Heart left ventricle (tissue), 16 donors: ENCODE measurements around the gene CTNS. TPM values are rescaled to one million over a fixed set of nuclear protein-coding genes. Genes with fewer than 3 reads are reported as not detected.

Experiments
- ATAC-seq, 4 donors: fragments of 200-7000 bp; cut with Tn5 transposase; one replicate each; pipeline ENCODE4 v1.9.1; 2020 to 2022; ENCODE audit warnings: moderate library complexity in 4 of 4, mild to moderate bottlenecking in 3 of 4, moderate number of reproducible peaks in 1 of 4
- DNase-seq, 5 donors: peaks; one replicate each; pipeline ENCODE4 v3.0.0-alpha.2; 2020
- H3K27ac ChIP-seq, 12 donors: fragments of 200-600 bp; sonication (generic) in 4 of 12; one replicate each; pipeline versions ENCODE4 v1.5.0 to v1.8.0; 2016 to 2022; ENCODE audit warnings: mild to moderate bottlenecking in 2 of 12
- H3K27me3 ChIP-seq, 9 donors: fragments of 200-600 bp; sonication (generic) in 2 of 9; one replicate each; pipeline versions ENCODE4 v1.5.1 to v1.8.0; 2016 to 2022; ENCODE audit warnings: mild to moderate bottlenecking in 3 of 9
- H3K36me3 ChIP-seq, 9 donors: fragments of 200-600 bp; sonication (generic) in 2 of 9; one replicate each; pipeline versions ENCODE4 v1.5.0 to v1.8.0; 2018 to 2022; ENCODE audit warnings: mild to moderate bottlenecking in 2 of 9
- H3K4me1 ChIP-seq, 12 donors: fragments of 200-600 bp; sonication (generic) in 4 of 12; one replicate each; pipeline versions ENCODE4 v1.5.0 to v1.8.0; 2016 to 2022; ENCODE audit warnings: mild to moderate bottlenecking in 3 of 12
- H3K4me3 ChIP-seq, 12 donors: fragments of 200-600 bp; sonication (generic) in 4 of 12; one replicate each; pipeline versions ENCODE4 v1.5.0 to v1.8.0; 2017 to 2022; ENCODE audit warnings: mild to moderate bottlenecking in 9 of 12, moderate library complexity in 4 of 12
- H3K9me3 ChIP-seq, 12 donors: fragments of 200-600 bp; sonication (generic) in 4 of 12; one replicate each; pipeline versions ENCODE4 v1.5.0 to v1.8.0; 2016 to 2022; ENCODE audit warnings: mild to moderate bottlenecking in 1 of 12
- CTCF ChIP-seq, 12 donors: fragments of 200-600 bp; sonication (generic) in 4 of 12; IDR thresholded peaks; one replicate each; pipeline versions ENCODE4 v1.5.0 to v1.8.0; 2018 to 2022; ENCODE audit warnings: antibody characterized with exemption in 12 of 12, mild to moderate bottlenecking in 5 of 12
- POLR2A ChIP-seq, 2 donors: fragments of 450-650 bp; IDR thresholded peaks; one replicate each; pipeline ENCODE4 v1.6.1; 2017; ENCODE audit warnings: antibody characterized with exemption in 2 of 2, mild to moderate bottlenecking in 2 of 2, moderate library complexity in 2 of 2
- WGBS, 4 donors: extraction: QIAGEN DNeasy Blood & Tissue Kit in 2 of 4; methylation state at CpG; one replicate each; pipeline versions ENCODE4 v1.1.5 to v1.1.7; 2013 to 2018; 5-methylcytosine and 5-hydroxymethylcytosine counted together
- intact Hi-C, 10 donors: fragments of 100-400 bp; cut with DNase I; formaldehyde crosslinking; loops; one replicate each; pipeline versions ENCODE4 v1.11.1 to v1.14.2; 2022
- polyA plus RNA-seq, 2 donors: library from polyadenylated mRNA; stranded (reverse); fragments of 200-250 nt; gene quantifications; one replicate each; pipeline ENCODE4 v1.2.3, GENCODE V29; 2013
- total RNA-seq, 9 donors: library from RNA; depleted of rRNA in 2 of 9; stranded (reverse); fragments of >200 nt in 2 of 9; fragmentation: NEBNext Ultra II Directional in 3 of 9; extraction: Animal tissue kit (Norgen Biotek cat#: 25700) in 3 of 9; gene quantifications; one replicate each; pipeline versions ENCODE4 v1.1.0 to v1.2.4, GENCODE V29; 2016 to 2023
- donor health status: ischemic (EF 13 %, LVEDD 7.1; RV severe dilation, severe dysfunction).
- donor health status: healthy with polysubstance abuse.
- donor health status: DM: no; HTN: yes; CAD: no.
- donor health status: DM: no; HTN: no; CAD: no.
- donor health status: ischemic (EF 25% LVEDD 6.9; RV normal size, moderate dysfunction).
- donor health status: ischemic (EF 25% LVEDD 5.7; RV mildly dilated, moderate dysfunction).
- donor health status: healthy.
- donor health status: DM: yes; HTN: yes; CAD: no.
- donor health status: ischemic (EF 35%, LVEDD 5.7; RV mildly dilated, moderate dysfunction).
- donor health status: nonischemic (EF 11% LVEDD 7.7; RV severe dilation, severe dysfunction).
- donor health status: DM: yes; HTN: yes; CAD: no.
- donor health status: PGD.
- donor health status: ischemic (EF 29% LVEDD 5.4; RV normal size, mild dysfunction).
- donor health status: nonischemic (EF 23%, LVEDD 6.1; RV moderate dilation, normal function).

The CTNS gene
- total and polyA plus RNA-seq, 11 donors = 6.2 to 19.0 (median 8.7) TPM

GRCh38 chr17:3610523-3610922 lies 26.0 kb upstream of the CTNS start:
- H3K27ac ChIP-seq = no peak overlapping the region
- H3K4me1 ChIP-seq = no peaks in the 10 kb centered on the region
- 66 to 71% (median 69%) methylated on average over 10 to 14 of the region's 14 CpGs for WGBS, 4 donors
- H3K9me3 ChIP-seq = no peaks in the 10 kb centered on the region
- H3K27me3 ChIP-seq = no peaks in the 10 kb centered on the region
- intact Hi-C loops = no loop called here
- TF ChIP-seq CTCF (IDR thresholded peaks at IDR 0.05) = no peak
- no peak for TF ChIP-seq POLR2A (IDR thresholded peaks at IDR 0.05)
- H3K36me3 ChIP-seq = peaks cover 0 to 98% (median 85%) of the 10 kb centered on the region in 9 donors
- DNase-seq = no peak
- no peak overlapping the region for H3K4me3 ChIP-seq
- peak in 2 of 4 donors; percentile 22 to 56 for ATAC-seq

GRCh38 chr17:3613124-3613523 lies 23.4 kb upstream of the CTNS start:
- DNase-seq (no peak), ATAC-seq (no peak)
- H3K27ac ChIP-seq = no peak overlapping the region
- H3K4me3 ChIP-seq = no peak overlapping the region
- H3K27me3 ChIP-seq = no peaks in the 10 kb centered on the region
- peaks cover 0 to 8% (median 0%) of the 10 kb centered on the region in 12 donors for H3K9me3 ChIP-seq
- WGBS, 4 donors = 91 to 97% (median 94%) methylated on average over 6 of the region's 6 CpGs
- TF ChIP-seq POLR2A (IDR thresholded peaks at IDR 0.05) = no peak
- no peak for TF ChIP-seq CTCF (IDR thresholded peaks at IDR 0.05)
- intact Hi-C loops = no loop called here
- H3K4me1 ChIP-seq = no peaks in the 10 kb centered on the region
- H3K36me3 ChIP-seq = peaks cover 0 to 98% (median 91%) of the 10 kb centered on the region in 9 donors

GRCh38 chr17:3615160-3615870 lies 21.2 kb upstream of the CTNS start:
- WGBS, 4 donors = 89 to 96% (median 95%) methylated on average over 17 to 18 of the region's 18 CpGs
- peaks cover 0 to 8% (median 0%) of the 10 kb centered on the region in 12 donors for H3K9me3 ChIP-seq
- H3K36me3 ChIP-seq = peaks cover 0 to 98% (median 94%) of the 10 kb centered on the region in 9 donors
- no peak for ATAC-seq
- H3K4me1 ChIP-seq = no peaks in the 10 kb centered on the region
- no peak overlapping the region for H3K4me3 ChIP-seq
- intact Hi-C loops = no loop called here
- no peak for DNase-seq
- no peak for TF ChIP-seq CTCF (IDR thresholded peaks at IDR 0.05)
- no peak for TF ChIP-seq POLR2A (IDR thresholded peaks at IDR 0.05)
- H3K27me3 ChIP-seq = no peaks in the 10 kb centered on the region
- H3K27ac ChIP-seq = no peak overlapping the region

- H3K36me3 ChIP-seq = peaks cover 2 to 97% (median 90%) of the 10 kb centered on the region in 9 donors
- no peak overlapping the region for H3K27ac ChIP-seq
- DNase-seq (no peak), ATAC-seq (no peak)
- TF ChIP-seq POLR2A (IDR thresholded peaks at IDR 0.05) (no peak), CTCF (IDR thresholded peaks at IDR 0.05) (no peak)
- peaks cover 0 to 3% (median 0%) of the 10 kb centered on the region in 12 donors for H3K4me1 ChIP-seq
- WGBS, 4 donors = 91 to 94% (median 93%) methylated on average over 8 of the region's 8 CpGs
- no peak overlapping the region for H3K4me3 ChIP-seq
- H3K9me3 ChIP-seq = peaks cover 0 to 8% (median 0%) of the 10 kb centered on the region in 12 donors
- intact Hi-C loops = no loop called here
- H3K27me3 ChIP-seq = no peaks in the 10 kb centered on the region
These were observed 15.3 kb upstream of the CTNS start for GRCh38 chr17:3621146-3621720.
